ENCODE data around the gene XPO5.

DNA sequence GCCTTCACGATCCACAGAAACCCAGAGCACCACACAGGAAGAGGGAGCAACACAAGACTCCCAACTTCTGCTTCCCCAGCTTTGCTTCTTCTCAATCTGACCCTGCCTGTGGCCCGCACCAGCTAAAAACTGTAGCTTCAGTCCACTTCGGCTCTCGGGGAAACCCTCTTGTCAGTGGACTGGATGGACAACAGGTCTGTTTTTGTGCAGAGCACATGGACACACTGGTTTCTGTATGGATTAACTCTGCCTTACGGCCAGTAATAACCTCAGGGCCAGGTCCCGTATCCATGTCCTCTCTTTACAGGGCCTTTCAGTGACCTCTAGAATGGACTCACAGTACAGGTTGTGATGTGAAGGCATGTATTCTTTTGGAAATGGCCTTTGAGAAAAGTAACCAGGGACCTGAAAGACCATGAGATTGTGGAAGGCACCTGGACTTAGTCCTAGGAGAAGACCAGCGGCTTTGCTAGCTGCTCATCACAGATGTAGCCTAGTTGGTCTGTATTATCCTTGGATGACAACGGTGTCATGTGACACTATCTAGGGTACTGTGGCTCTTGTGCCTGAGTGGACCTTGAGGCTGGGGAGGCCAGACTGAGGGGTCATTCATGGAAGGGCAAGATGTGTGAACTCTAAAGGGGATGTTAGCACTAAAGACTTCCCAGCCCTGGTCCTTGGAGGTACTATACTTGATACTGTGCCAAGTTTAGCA lies 53.1 kb downstream of the XPO5 start:
- TF ChIP-seq, protein P1, sequence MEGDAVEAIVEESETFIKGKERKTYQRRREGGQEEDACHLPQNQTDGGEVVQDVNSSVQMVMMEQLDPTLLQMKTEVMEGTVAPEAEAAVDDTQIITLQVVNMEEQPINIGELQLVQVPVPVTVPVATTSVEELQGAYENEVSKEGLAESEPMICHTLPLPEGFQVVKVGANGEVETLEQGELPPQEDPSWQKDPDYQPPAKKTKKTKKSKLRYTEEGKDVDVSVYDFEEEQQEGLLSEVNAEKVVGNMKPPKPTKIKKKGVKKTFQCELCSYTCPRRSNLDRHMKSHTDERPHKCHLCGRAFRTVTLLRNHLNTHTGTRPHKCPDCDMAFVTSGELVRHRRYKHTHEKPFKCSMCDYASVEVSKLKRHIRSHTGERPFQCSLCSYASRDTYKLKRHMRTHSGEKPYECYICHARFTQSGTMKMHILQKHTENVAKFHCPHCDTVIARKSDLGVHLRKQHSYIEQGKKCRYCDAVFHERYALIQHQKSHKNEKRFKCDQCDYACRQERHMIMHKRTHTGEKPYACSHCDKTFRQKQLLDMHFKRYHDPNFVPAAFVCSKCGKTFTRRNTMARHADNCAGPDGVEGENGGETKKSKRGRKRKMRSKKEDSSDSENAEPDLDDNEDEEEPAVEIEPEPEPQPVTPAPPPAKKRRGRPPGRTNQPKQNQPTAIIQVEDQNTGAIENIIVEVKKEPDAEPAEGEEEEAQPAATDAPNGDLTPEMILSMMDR (IDR thresholded peaks at IDR 0.05) = no peak
- TF ChIP-seq POLR2AphosphoS5 (IDR thresholded peaks at IDR 0.05) = no peak
- TF ChIP-seq POLR2A (IDR thresholded peaks at IDR 0.05) = no peak
- TF ChIP-seq EP300 (IDR thresholded peaks at IDR 0.05) = no peak

Data from sigmoid colon (tissue), 4 donors.